Naive thymus-derived CD4-positive, alpha-beta T cell (primary cell): Measurements from ENCODE around the gene EHF. TPM values are rescaled to one million over a fixed set of nuclear protein-coding genes. Genes with fewer than 3 reads are reported as not detected.

ENCODE experiments used
- ATAC-seq: fragments of 150-1000 bp; cut with Tn5 transposase; 2 replicates; pipeline ENCODE4 v1.10.0; 2021; ENCODE audit warnings: mild to moderate bottlenecking, moderate library complexity
- CTCF ChIA-PET: fragments of 350-600 bp; sonication (Branson Sonifier 250); formaldehyde crosslinking; loops from one replicate; lab custom pipeline; 2021; ENCODE audit warnings: antibody characterized with exemption; lab: Charles Lee
- POLR2A ChIA-PET: fragments of 350-600 bp; sonication (Branson Sonifier 250); formaldehyde crosslinking; loops from one replicate; lab custom pipeline; 2021; ENCODE audit warnings: antibody characterized with exemption, inconsistent platforms; lab: Charles Lee
- DNase-seq, 9 donors: peaks; one replicate each; pipeline versions ENCODE4 v3.0.0 to v3.0.0-alpha.2; 2020 to 2022; ENCODE audit warnings: mixed read lengths in 1 of 9
- H3K27ac ChIP-seq: one replicate; pipeline ENCODE4 v1.7.0; 2013; ENCODE audit warnings: mild to moderate bottlenecking, low read depth, low read length, moderate library complexity
- H3K27me3 ChIP-seq, 2 donors: one replicate each; pipeline ENCODE4 v1.7.0; 2013; ENCODE audit warnings: low read length in 2 of 2, mild to moderate bottlenecking in 2 of 2, moderate library complexity in 2 of 2; ENCODE audit not compliant: control insufficient read depth in 2 of 2, insufficient read depth in 2 of 2
- H3K36me3 ChIP-seq, 3 experiments: 1 replicate in 2 of 3; 2 replicates in 1 of 3; pipeline ENCODE4 v1.7.0; 2013; ENCODE audit warnings: low read length in 3 of 3, mild to moderate bottlenecking in 3 of 3, moderate library complexity in 1 of 3; ENCODE audit not compliant: insufficient read depth in 3 of 3, control insufficient read depth in 2 of 3
- H3K4me1 ChIP-seq, 2 donors: one replicate each; pipeline ENCODE4 v1.7.0; 2013; ENCODE audit warnings: low read length in 2 of 2, mild to moderate bottlenecking in 2 of 2, moderate library complexity in 1 of 2; ENCODE audit not compliant: control insufficient read depth in 2 of 2, insufficient read depth in 2 of 2
- H3K4me3 ChIP-seq: 2 replicates; pipeline ENCODE4 v1.7.0; 2013; ENCODE audit warnings: mild to moderate bottlenecking, low read length
- H3K9me3 ChIP-seq, 3 experiments: 1 replicate in 2 of 3; 2 replicates in 1 of 3; pipeline ENCODE4 v1.7.0; 2013; ENCODE audit warnings: low read length in 3 of 3; ENCODE audit not compliant: control insufficient read depth in 2 of 3
- H3K27ac Mint-ChIP-seq, 9 donors: one replicate each; pipeline ENCODE4 v1.8.0; 2020 to 2022; ENCODE audit warnings: mixed read lengths in 9 of 9, mild to moderate bottlenecking in 8 of 9, moderate library complexity in 5 of 9, inconsistent platforms in 2 of 9
- H3K27me3 Mint-ChIP-seq, 5 donors: one replicate each; pipeline ENCODE4 v1.8.0; 2021 to 2022; ENCODE audit warnings: mixed read lengths in 5 of 5, mild to moderate bottlenecking in 1 of 5
- H3K36me3 Mint-ChIP-seq, 5 donors: one replicate each; pipeline ENCODE4 v1.8.0; 2020 to 2022; ENCODE audit warnings: mixed read lengths in 5 of 5, mild to moderate bottlenecking in 3 of 5, inconsistent platforms in 1 of 5
- H3K4me1 Mint-ChIP-seq, 7 donors: one replicate each; pipeline ENCODE4 v1.8.0; 2020 to 2022; ENCODE audit warnings: mixed read lengths in 7 of 7, mild to moderate bottlenecking in 3 of 7, inconsistent platforms in 1 of 7
- H3K4me3 Mint-ChIP-seq, 10 donors: one replicate each; pipeline ENCODE4 v1.8.0; 2020 to 2022; ENCODE audit warnings: mild to moderate bottlenecking in 10 of 10, mixed read lengths in 10 of 10, moderate library complexity in 6 of 10, inconsistent platforms in 2 of 10
- H3K9me3 Mint-ChIP-seq, 11 donors: one replicate each; pipeline ENCODE4 v1.8.0; 2020 to 2022; ENCODE audit warnings: mixed read lengths in 11 of 11, mild to moderate bottlenecking in 4 of 11, inconsistent platforms in 1 of 11, moderate library complexity in 1 of 11
- intact Hi-C, 2 donors: fragments of 100-400 bp; cut with micrococcal nuclease; formaldehyde crosslinking; loops; one replicate each; pipeline ENCODE4 v1.15.1; 2023
- polyA plus RNA-seq, 2 donors: library from polyadenylated mRNA; unstranded; fragments of 300-500 nt; fragmentation: Illumina TruSeq; gene quantifications; one replicate each; pipeline ENCODE4 v1.2.3, GENCODE V29; 2021
- total RNA-seq, 6 experiments: library from RNA in 5 of 6; stranded (reverse) in 5 of 6; gene quantifications; 1 replicate in 5 of 6; 2 replicates in 1 of 6; pipeline ENCODE4 v1.2.3 and lab custom pipeline; 2021 to 2026

The EHF gene
- total and polyA plus RNA-seq, 7 experiments from 2014 or later, result 0.20 TPM; not detected in 6

DNA sequence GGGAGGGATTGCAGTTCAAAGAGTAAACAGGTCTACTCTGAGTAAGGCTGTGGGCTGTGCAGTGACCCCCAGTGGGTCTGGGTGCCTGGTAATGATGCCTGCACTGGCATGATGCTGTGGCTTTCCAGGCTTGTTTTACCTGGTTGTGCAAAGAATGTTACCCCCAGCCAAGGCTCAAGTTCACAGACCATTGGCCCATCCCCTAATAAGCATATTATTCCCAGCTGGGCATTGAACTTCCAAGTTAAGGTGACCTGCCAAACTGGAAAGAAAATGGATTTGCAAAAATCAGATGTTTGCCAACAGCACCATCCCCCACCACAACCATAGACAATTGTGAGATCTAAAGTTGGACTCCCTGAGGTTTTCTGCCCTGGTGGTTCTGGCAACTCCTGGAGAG, 7.9 kb upstream of the EHF start:
- intact Hi-C loops, result no loop called here
- Mint-ChIP-seq H3K27ac (no peak overlapping the region), H3K27me3 (peaks cover 0 to 16% (median 0%) of the 10 kb centered on the region in 5 donors), H3K36me3 (no peaks in the 10 kb centered on the region), H3K9me3 (peaks cover 0 to 1% (median 0%) of the 10 kb centered on the region in 11 donors), H3K4me1 (peaks cover 0 to 4% (median 0%) of the 10 kb centered on the region in 7 donors), H3K4me3 (no peak overlapping the region)
- DNase-seq (no peak), ATAC-seq (no peak)
- Histone ChIP-seq H3K27me3 (no peaks in the 10 kb centered on the region), H3K27ac (no peak overlapping the region), H3K9me3 (no peaks in the 10 kb centered on the region), H3K36me3 (no peaks in the 10 kb centered on the region), H3K4me3 (no peak overlapping the region), H3K4me1 (no peaks in the 10 kb centered on the region)
- CTCF ChIA-PET, result no interaction called here
- POLR2A ChIA-PET, result no interaction called here

DNA sequence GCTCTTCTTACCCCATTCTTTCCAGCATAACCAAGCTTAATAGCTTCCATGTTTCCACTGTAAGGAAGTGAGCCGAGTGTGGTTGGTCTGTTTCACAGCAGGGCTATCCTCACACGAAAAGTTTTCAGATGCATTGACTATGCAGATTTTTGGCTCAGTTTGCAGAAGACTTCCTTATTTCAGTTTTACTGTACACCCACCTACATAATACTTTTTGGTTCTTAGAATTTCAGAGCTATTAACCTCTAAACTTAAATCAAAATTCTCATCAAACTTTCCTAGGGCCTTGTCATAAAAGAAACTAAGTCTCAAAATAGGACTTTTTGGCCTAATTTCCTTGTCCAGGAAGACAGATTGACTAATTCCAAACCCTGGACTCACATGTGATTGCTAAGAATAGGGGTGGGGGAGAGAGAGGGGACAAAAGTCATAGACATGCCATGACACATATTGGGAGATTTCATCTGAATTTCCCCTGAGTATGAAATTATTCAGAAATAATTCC, 7.3 kb upstream of the EHF start:
- ChIA-PET CTCF (no interaction called here), POLR2A (no interaction called here)
- Mint-ChIP-seq H3K27ac (no peak overlapping the region), H3K36me3 (no peaks in the 10 kb centered on the region), H3K9me3 (peaks cover 0 to 1% (median 0%) of the 10 kb centered on the region in 11 donors), H3K4me1 (peaks cover 0 to 4% (median 0%) of the 10 kb centered on the region in 7 donors), H3K4me3 (no peak overlapping the region), H3K27me3 (peaks cover 0 to 16% (median 0%) of the 10 kb centered on the region in 5 donors)
- intact Hi-C loops, result no loop called here
- DNase-seq (no peak), ATAC-seq (peak; percentile 20)
- H3K4me1 ChIP-seq, result no peaks in the 10 kb centered on the region
- H3K27ac ChIP-seq, result no peak overlapping the region
- H3K27me3 ChIP-seq, result no peaks in the 10 kb centered on the region
- no peak overlapping the region for H3K4me3 ChIP-seq
- no peaks in the 10 kb centered on the region for H3K36me3 ChIP-seq
- H3K9me3 ChIP-seq, result no peaks in the 10 kb centered on the region

DNA sequence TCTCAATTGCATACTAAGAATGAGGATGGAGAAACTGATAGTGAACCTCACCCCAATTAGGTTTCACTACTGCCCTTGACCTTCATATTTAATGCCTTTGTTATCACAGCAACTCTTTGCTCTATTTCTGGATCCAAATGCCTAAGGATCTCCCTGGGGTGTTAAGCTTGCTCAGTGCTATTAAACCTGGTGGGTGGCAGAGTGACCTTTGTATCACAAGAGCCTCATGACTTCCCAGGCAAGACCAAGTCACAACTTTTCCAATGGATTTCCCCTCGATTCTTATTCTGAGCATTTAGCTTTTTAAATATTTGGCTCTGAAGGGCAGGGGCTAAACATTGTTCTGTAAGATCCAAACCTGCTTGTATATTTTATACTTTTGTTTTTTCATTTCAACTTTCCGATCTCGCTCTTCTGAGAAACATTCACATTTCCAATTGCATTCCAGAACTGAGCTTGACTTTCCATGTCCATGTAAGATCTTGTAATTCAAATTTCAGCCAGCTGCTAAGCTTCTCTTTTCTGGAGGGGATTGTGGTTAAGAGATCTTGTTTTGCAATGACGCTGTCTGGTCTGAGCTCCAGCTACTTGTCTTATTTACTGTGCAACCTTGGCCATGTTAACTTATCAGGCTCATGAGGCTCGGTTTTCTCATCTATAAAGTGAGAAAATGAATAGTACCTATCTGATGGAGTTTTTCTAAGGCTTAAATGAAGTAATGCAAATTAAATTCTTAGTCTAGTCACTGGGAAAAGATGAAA, 6.4 kb upstream of the EHF start:
- CTCF ChIA-PET, result no interaction called here
- Histone ChIP-seq H3K36me3 (no peaks in the 10 kb centered on the region), H3K4me1 (no peaks in the 10 kb centered on the region), H3K27ac (no peak overlapping the region), H3K4me3 (no peak overlapping the region), H3K9me3 (no peaks in the 10 kb centered on the region), H3K27me3 (no peaks in the 10 kb centered on the region)
- Mint-ChIP-seq H3K36me3 (no peaks in the 10 kb centered on the region), H3K9me3 (peaks cover 0 to 1% (median 0%) of the 10 kb centered on the region in 11 donors), H3K4me3 (no peak overlapping the region), H3K4me1 (peaks cover 0 to 4% (median 0%) of the 10 kb centered on the region in 7 donors), H3K27me3 (peaks cover 0 to 18% (median 0%) of the 10 kb centered on the region in 5 donors), H3K27ac (no peak overlapping the region)
- DNase-seq (no peak), ATAC-seq (peak; percentile 36)
- intact Hi-C loops, result no loop called here
- POLR2A ChIA-PET, result no interaction called here

DNA sequence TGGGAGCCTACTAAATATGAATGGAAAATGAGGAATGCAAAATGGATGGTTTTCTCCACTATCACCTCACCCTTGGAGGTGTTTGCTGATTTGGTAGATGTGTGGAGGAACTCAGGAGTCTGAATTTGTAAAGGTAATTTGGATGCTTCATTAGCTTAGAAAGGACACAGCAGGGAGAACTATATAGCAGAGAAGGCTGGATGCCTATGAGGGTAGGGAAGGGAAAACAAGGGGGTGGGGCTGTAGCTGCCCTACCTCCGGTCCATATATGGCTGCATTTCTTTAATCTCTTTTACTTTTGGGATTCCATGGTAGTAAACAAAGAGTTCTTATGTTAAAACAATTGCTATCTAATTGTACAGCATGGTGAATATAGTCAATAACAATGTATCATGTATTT, 4.8 kb upstream of the EHF start:
- no peak for ATAC-seq
- Mint-ChIP-seq H3K36me3 (no peaks in the 10 kb centered on the region), H3K4me1 (peaks cover 0 to 9% (median 0%) of the 10 kb centered on the region in 7 donors), H3K9me3 (peaks cover 0 to 1% (median 0%) of the 10 kb centered on the region in 11 donors), H3K27ac (no peak overlapping the region), H3K4me3 (no peak overlapping the region), H3K27me3 (peaks cover 0 to 27% (median under 1%) of the 10 kb centered on the region in 5 donors)
- H3K36me3 ChIP-seq, result no peaks in the 10 kb centered on the region
- ChIA-PET POLR2A (no interaction called here), CTCF (no interaction called here)
- H3K4me1 ChIP-seq, result no peaks in the 10 kb centered on the region
- no peak for DNase-seq
- intact Hi-C loops, result no loop called here
- H3K27ac ChIP-seq, result no peak overlapping the region
- no peaks in the 10 kb centered on the region for H3K9me3 ChIP-seq
- H3K27me3 ChIP-seq, result no peaks in the 10 kb centered on the region
- no peak overlapping the region for H3K4me3 ChIP-seq

DNA sequence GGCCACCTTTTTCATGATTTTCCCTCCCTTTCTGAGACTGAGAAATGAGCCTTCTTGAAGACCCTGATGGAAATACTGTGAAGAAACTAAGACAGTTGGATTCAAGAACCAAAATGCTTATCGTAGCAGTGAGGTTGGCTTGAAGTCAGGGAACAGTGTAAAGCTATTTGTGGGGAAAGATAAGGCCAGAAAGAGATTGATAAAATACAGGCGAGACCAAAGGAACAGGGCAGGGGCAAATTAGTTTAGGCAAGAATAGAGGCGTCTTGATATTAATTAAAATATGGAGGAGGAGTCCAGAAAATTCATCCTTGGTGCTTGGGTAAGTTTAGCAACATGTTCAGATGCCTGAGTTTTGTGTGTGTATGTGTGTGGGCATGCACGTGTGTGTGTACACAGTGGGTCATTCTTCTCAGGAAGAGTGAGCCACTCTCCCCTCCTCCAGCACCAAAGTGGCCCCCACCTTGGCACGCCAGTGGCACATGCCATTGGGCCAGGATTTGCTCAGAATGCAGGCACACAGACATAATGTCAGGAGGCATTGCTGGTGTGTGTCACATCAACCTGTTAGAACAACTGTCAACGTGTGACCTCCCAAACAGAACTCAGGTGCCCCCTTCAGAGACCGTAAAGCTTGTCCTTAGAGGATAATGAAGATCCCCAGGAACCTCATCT, 3.9 kb upstream of the EHF start:
- ATAC-seq (no peak), DNase-seq (no peak)
- Mint-ChIP-seq H3K4me1 (peaks cover 0 to 9% (median 0%) of the 10 kb centered on the region in 7 donors), H3K9me3 (peaks cover 0 to 1% (median 0%) of the 10 kb centered on the region in 11 donors), H3K4me3 (no peak overlapping the region), H3K27me3 (peaks cover 0 to 31% (median 8%) of the 10 kb centered on the region in 5 donors), H3K36me3 (no peaks in the 10 kb centered on the region), H3K27ac (no peak overlapping the region)
- POLR2A ChIA-PET, result no interaction called here
- Histone ChIP-seq H3K4me3 (no peak overlapping the region), H3K36me3 (no peaks in the 10 kb centered on the region), H3K27ac (no peak overlapping the region), H3K4me1 (no peaks in the 10 kb centered on the region), H3K9me3 (no peaks in the 10 kb centered on the region), H3K27me3 (no peaks in the 10 kb centered on the region)
- intact Hi-C loops, result no loop called here
- CTCF ChIA-PET, result no interaction called here

DNA sequence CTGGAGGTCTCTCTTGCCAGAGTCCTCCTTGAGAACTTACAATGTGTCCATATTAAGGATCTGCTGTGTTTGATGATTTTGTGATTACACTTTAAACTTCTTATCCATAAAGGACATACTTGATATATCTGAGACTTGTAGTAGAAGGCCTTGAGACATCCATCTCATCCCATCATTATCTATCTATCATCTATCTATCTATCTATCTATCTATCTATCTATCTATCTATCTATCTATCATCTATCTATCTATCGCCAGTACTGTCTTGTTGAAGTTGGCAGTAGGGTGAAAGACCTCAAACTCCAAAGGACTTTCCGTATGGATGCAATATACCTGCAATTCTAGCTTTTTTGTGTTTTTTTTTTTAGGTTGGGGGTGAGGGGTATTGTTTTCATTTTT, 2.5 kb upstream of the EHF start:
- Histone ChIP-seq H3K9me3 (no peaks in the 10 kb centered on the region), H3K27me3 (no peaks in the 10 kb centered on the region), H3K4me3 (no peak overlapping the region), H3K27ac (no peak overlapping the region), H3K4me1 (no peaks in the 10 kb centered on the region), H3K36me3 (no peaks in the 10 kb centered on the region)
- DNase-seq (no peak), ATAC-seq (no peak)
- Mint-ChIP-seq H3K27ac (no peak overlapping the region), H3K4me1 (peaks cover 0 to 8% (median 0%) of the 10 kb centered on the region in 7 donors), H3K36me3 (no peaks in the 10 kb centered on the region), H3K4me3 (no peak overlapping the region), H3K9me3 (peaks cover 0 to 1% (median 0%) of the 10 kb centered on the region in 11 donors), H3K27me3 (peaks cover 0 to 31% (median 17%) of the 10 kb centered on the region in 5 donors)
- ChIA-PET CTCF (no interaction called here), POLR2A (no interaction called here)
- intact Hi-C loops, result no loop called here
